K562 (cell line): Measurements from ENCODE around the gene ZBTB38. TPM values are rescaled to one million over a fixed set of nuclear protein-coding genes. Genes with fewer than 3 reads are reported as not detected.

Experiments used
- BRD9 ChIP-seq: fragments of 450-650 bp; IDR thresholded peaks from 2 replicates; pipeline ENCODE4 v1.6.1; 2018; ENCODE audit warnings: low read depth; ENCODE audit not compliant: partially characterized antibody
- ELF1 ChIP-seq: fragments of 200-800 bp; sonication (Bioruptor generic); IDR thresholded peaks from 2 replicates; pipeline ENCODE4 v1.6.1; 2016; ENCODE audit warnings: missing genetic modification characterization, missing compliant biosample characterization
- ETV1 ChIP-seq: fragments of 450-650 bp; conservative IDR thresholded peaks from 2 replicates; pipeline ENCODE4 v1.6.1; 2016; ENCODE audit warnings: missing genetic modification characterization, control low read depth, low read depth, missing compliant biosample characterization
- FOXJ2 ChIP-seq: fragments of 200-800 bp; sonication (Bioruptor generic); IDR thresholded peaks from 2 replicates; pipeline ENCODE4 v1.6.1; 2016; ENCODE audit warnings: missing genetic modification characterization, missing compliant biosample characterization
- FOXK2 ChIP-seq, 2 experiments: fragments of 450-650 bp; IDR thresholded peaks in 1 of 2; conservative IDR thresholded peaks in 1 of 2; 2 replicates each; pipeline ENCODE4 v1.6.1; 2016; ENCODE audit warnings: low read depth in 2 of 2, mild to moderate bottlenecking in 1 of 2
- GATA2 ChIP-seq: sonication (generic); formaldehyde crosslinking; IDR thresholded peaks from 2 replicates; pipeline ENCODE4 v1.4.0; 2020; ENCODE audit warnings: mild to moderate bottlenecking, missing genetic modification reagents
- MTA1 ChIP-seq: fragments of 450-650 bp; IDR thresholded peaks from 2 replicates; pipeline ENCODE4 v1.6.1; 2017; ENCODE audit warnings: borderline replicate concordance
- NBN ChIP-seq: fragments of 450-650 bp; IDR thresholded peaks from 2 replicates; pipeline ENCODE4 v1.6.1; 2016; ENCODE audit warnings: low read depth, mild to moderate bottlenecking
- RAD21 ChIP-seq, 2 experiments: fragments of 250-450 bp in 1 of 2; fragments of 450-650 bp in 1 of 2; sonication (Bioruptor Pico) in 1 of 2; formaldehyde crosslinking in 1 of 2; IDR thresholded peaks in 1 of 2; conservative IDR thresholded peaks in 1 of 2; 2 replicates each; pipeline versions ENCODE4 v1.4.0 to v1.8.0; 2020 to 2022; ENCODE audit warnings: mild to moderate bottlenecking in 2 of 2, moderate library complexity in 1 of 2
- RBM25 ChIP-seq: fragments of 200-400 bp; formaldehyde crosslinking; IDR thresholded peaks from 2 replicates; pipeline ENCODE4 v1.6.1; 2018; ENCODE audit warnings: low read length, low read depth, moderate library complexity; ENCODE audit not compliant: severe bottlenecking
- SMARCA5 ChIP-seq: fragments of 450-650 bp; IDR thresholded peaks from 2 replicates; pipeline ENCODE4 v1.6.1; 2016
- XRCC3 ChIP-seq: fragments of 450-650 bp; IDR thresholded peaks from 2 replicates; pipeline ENCODE4 v1.6.1; 2017; ENCODE audit warnings: mild to moderate bottlenecking, moderate library complexity
- ZFP36 ChIP-seq: fragments of 150-350 bp; IDR thresholded peaks from 2 replicates; pipeline ENCODE4 v1.6.1; 2018; ENCODE audit warnings: low read length, low read depth; ENCODE audit not compliant: partially characterized antibody
- ZNF79 ChIP-seq: fragments of 250-450 bp; sonication (Bioruptor Pico); IDR thresholded peaks from 2 replicates; pipeline ENCODE4 v1.4.0; 2020; ENCODE audit warnings: low read depth, mild to moderate bottlenecking, moderate library complexity
- polyA plus RNA-seq, 8 experiments: library from polyadenylated mRNA; depleted of rRNA in 4 of 8; stranded (reverse) in 5 of 8; unstranded in 3 of 8; fragments of >200 nt; fragmentation: Nextera tagmentation in 2 of 8; fragmentation: Illumina TruSeq in 1 of 8; extraction: Ambion mirVana in 2 of 8; extraction: Trizol in 1 of 8; gene quantifications; 2 replicates each; pipeline versions ENCODE4 v1.2.1 to v1.2.3, GENCODE V29; 2011 to 2014; ENCODE audit warnings: inconsistent platforms in 1 of 8, missing spikeins in 1 of 8
- total RNA-seq, 7 experiments: library from RNA; depleted of rRNA in 6 of 7; stranded (reverse); fragments of >200 nt in 6 of 7; fragmentation: Illumina TruSeq in 2 of 7; extraction: Trizol in 2 of 7; gene quantifications; 2 replicates each; pipeline versions ENCODE4 v1.2.1 to v1.2.3, GENCODE V29; 2011 to 2021; ENCODE audit warnings: low replicate concordance in 1 of 7
- TF ChIP-seq, protein P1 (sequence below): sonication (generic); formaldehyde crosslinking; IDR thresholded peaks from 2 replicates; pipeline ENCODE4 v1.8.0; 2022; ENCODE audit warnings: mild to moderate bottlenecking, missing genetic modification reagents, borderline replicate concordance
- TF ChIP-seq, protein P2 (sequence below), 2 experiments: fragments of 450-650 bp; formaldehyde crosslinking in 1 of 2; IDR thresholded peaks; 2 replicates each; pipeline versions ENCODE4 v1.4.0 to v1.6.1; 2014 to 2020; ENCODE audit warnings: mild to moderate bottlenecking in 2 of 2, borderline replicate concordance in 1 of 2, low read depth in 1 of 2
- TF ChIP-seq, protein P3 (sequence below): fragments of 250-450 bp; sonication (Bioruptor Pico); IDR thresholded peaks from 2 replicates; pipeline ENCODE4 v1.8.0; 2022; ENCODE audit warnings: moderate library complexity, mild to moderate bottlenecking, inconsistent platforms

Gene ZBTB38
- total and polyA plus RNA-seq, 9 of the 15 experiments (the other 6 are each of a cell fraction or from before 2014, with no cell fraction given), result 12.1 to 39.4 (median 22.9) TPM

DNA sequence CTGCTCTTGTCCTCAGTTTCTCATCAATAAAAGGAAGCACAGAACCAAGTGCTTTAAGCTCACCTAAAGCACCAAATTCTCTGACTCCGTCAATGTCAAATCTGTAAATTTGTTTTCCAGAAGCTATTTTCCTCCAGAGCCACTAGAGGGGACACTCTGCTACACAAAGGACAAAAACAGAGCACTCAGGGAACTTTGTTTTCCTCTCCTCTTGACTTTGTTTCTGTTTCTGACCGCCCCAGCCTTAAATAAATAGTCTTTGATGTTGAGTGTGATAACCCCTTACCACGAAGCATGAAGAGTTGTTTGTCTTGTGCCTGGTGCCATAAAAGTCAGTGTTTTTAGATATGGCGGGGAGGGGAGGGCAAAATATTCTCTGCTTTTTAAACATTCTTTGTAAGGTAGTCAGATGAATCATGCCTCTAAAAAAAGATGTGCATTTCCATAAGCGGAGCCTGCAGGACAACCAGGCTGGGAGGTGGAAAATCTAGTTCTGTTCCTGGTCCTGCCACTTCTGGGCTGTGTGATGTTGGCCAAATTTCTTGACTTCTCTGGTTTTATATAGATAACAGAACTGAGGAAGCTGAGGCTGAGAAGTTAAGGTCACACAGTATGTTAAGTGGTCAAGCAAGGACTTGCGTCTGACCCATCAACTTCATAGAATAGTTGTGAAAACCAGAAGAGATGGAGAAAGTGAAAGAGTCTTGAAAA lies 7.3 kb upstream of the ZBTB38 start (continued):
- TF ChIP-seq, protein P1, sequence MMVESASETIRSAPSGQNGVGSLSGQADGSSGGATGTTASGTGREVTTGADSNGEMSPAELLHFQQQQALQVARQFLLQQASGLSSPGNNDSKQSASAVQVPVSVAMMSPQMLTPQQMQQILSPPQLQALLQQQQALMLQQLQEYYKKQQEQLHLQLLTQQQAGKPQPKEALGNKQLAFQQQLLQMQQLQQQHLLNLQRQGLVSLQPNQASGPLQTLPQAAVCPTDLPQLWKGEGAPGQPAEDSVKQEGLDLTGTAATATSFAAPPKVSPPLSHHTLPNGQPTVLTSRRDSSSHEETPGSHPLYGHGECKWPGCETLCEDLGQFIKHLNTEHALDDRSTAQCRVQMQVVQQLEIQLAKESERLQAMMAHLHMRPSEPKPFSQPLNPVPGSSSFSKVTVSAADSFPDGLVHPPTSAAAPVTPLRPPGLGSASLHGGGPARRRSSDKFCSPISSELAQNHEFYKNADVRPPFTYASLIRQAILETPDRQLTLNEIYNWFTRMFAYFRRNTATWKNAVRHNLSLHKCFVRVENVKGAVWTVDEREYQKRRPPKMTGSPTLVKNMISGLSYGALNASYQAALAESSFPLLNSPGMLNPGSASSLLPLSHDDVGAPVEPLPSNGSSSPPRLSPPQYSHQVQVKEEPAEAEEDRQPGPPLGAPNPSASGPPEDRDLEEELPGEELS (CRISPR knock-in tag), result no peak
- TF ChIP-seq SMARCA5 (peak; percentile 77; the same call in 1 of the 2 replicates), RBM25 (peak; percentile 96), GATA2 (CRISPR knock-in tag) (peak; percentile 34; the same call in 1 of the 2 replicates), ZNF79 (CRISPR knock-in tag) (no peak), ELF1 (peak; percentile 36; the same call in 1 of the 2 replicates), ZFP36 (peak; percentile 78), FOXK2 (conservative IDR thresholded peaks at IDR 0.05 in 1 of 2, IDR thresholded peaks at IDR 0.05 in 1 of 2; ENCODE audit: low read depth in 2 of 2) (0 out of 4 replicates have a peak, but pooled peaks of 1 of the 2 experiments have one; percentile 27), XRCC3 (no peak), BRD9 (peak; percentile 80), RAD21 (CRISPR knock-in tag; conservative IDR thresholded peaks at IDR 0.05 in 1 of 2, IDR thresholded peaks at IDR 0.05 in 1 of 2) (peak; percentile 90 to 93), NBN (0 out of 2 replicates have a peak, but pooled peaks have one; percentile 51), FOXJ2 (0 out of 2 replicates have a peak, but pooled peaks have one; percentile 35), MTA1 (no peak), ETV1 (tag) (0 out of 2 replicates have a peak, but pooled peaks have one; percentile 11)
- TF ChIP-seq, protein P2, sequence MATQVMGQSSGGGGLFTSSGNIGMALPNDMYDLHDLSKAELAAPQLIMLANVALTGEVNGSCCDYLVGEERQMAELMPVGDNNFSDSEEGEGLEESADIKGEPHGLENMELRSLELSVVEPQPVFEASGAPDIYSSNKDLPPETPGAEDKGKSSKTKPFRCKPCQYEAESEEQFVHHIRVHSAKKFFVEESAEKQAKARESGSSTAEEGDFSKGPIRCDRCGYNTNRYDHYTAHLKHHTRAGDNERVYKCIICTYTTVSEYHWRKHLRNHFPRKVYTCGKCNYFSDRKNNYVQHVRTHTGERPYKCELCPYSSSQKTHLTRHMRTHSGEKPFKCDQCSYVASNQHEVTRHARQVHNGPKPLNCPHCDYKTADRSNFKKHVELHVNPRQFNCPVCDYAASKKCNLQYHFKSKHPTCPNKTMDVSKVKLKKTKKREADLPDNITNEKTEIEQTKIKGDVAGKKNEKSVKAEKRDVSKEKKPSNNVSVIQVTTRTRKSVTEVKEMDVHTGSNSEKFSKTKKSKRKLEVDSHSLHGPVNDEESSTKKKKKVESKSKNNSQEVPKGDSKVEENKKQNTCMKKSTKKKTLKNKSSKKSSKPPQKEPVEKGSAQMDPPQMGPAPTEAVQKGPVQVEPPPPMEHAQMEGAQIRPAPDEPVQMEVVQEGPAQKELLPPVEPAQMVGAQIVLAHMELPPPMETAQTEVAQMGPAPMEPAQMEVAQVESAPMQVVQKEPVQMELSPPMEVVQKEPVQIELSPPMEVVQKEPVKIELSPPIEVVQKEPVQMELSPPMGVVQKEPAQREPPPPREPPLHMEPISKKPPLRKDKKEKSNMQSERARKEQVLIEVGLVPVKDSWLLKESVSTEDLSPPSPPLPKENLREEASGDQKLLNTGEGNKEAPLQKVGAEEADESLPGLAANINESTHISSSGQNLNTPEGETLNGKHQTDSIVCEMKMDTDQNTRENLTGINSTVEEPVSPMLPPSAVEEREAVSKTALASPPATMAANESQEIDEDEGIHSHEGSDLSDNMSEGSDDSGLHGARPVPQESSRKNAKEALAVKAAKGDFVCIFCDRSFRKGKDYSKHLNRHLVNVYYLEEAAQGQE (IDR thresholded peaks at IDR 0.05; ENCODE audit: borderline replicate concordance), result peak; percentile 91
- TF ChIP-seq, protein P2 (CRISPR knock-in tag; IDR thresholded peaks at IDR 0.05; ENCODE audit: low read depth), result no peak
- TF ChIP-seq, protein P3, sequence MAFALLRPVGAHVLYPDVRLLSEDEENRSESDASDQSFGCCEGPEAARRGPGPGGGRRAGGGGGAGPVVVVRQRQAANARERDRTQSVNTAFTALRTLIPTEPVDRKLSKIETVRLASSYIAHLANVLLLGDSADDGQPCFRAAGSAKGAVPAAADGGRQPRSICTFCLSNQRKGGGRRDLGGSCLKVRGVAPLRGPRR (CRISPR knock-in tag), result no peak
